Vagina (tissue), 2 donors: ENCODE measurements around the gene BUB1B. TPM values are rescaled to one million over a fixed set of nuclear protein-coding genes. Genes with fewer than 3 reads are reported as not detected.

Source experiments
- DNase-seq, 2 donors: peaks; one replicate each; pipeline ENCODE4 v3.0.0-alpha.2; 2017; ENCODE audit errors: extremely low spot score in 2 of 2
- H3K27ac ChIP-seq: fragments of 200-600 bp; sonication (generic); one replicate; pipeline ENCODE4 v1.5.1; 2019
- H3K27me3 ChIP-seq: fragments of 200-600 bp; sonication (generic); one replicate; pipeline ENCODE4 v1.5.1; 2019
- H3K36me3 ChIP-seq, 2 donors: fragments of 200-600 bp; sonication (generic); one replicate each; pipeline ENCODE4 v1.5.1; 2017 to 2019
- H3K4me1 ChIP-seq: fragments of 200-600 bp; sonication (generic); one replicate; pipeline ENCODE4 v1.5.1; 2019
- H3K4me3 ChIP-seq, 2 donors: fragments of 200-600 bp; sonication (generic); 1 replicate in 1 of 2; 2 replicates in 1 of 2; pipeline ENCODE4 v1.5.1; 2016 to 2019
- H3K9me3 ChIP-seq: fragments of 200-600 bp; sonication (generic); one replicate; pipeline ENCODE4 v1.5.1; 2019
- POLR2A ChIP-seq, 2 donors: fragments of 450-650 bp; IDR thresholded peaks; one replicate each; pipeline ENCODE4 v1.6.1; 2017; ENCODE audit warnings: antibody characterized with exemption in 2 of 2, mild to moderate bottlenecking in 2 of 2, moderate library complexity in 2 of 2
- POLR2AphosphoS5 ChIP-seq, 2 donors: sonication (generic); formaldehyde crosslinking; IDR thresholded peaks; one replicate each; pipeline ENCODE4 v1.9.0; 2017; ENCODE audit warnings: antibody characterized with exemption in 2 of 2, mild to moderate bottlenecking in 2 of 2, low read depth in 1 of 2; ENCODE audit not compliant: insufficient read depth in 1 of 2
- intact Hi-C: fragments of 100-400 bp; cut with DNase I; formaldehyde crosslinking; loops from one replicate; pipeline ENCODE4 v1.15.1; 2023
- total RNA-seq: library from RNA; depleted of rRNA; stranded (reverse); fragments of >200 nt; gene quantifications from one replicate; pipeline ENCODE4 v1.2.3, GENCODE V29; 2016
- TF ChIP-seq, protein P1 (sequence below), 3 experiments: fragments of 450-650 bp in 2 of 3; fragments of 200-600 bp in 1 of 3; sonication (generic) in 1 of 3; IDR thresholded peaks; one replicate each; pipeline ENCODE4 v1.5.1; 2017 to 2019; ENCODE audit warnings: antibody characterized with exemption in 3 of 3, mild to moderate bottlenecking in 2 of 3, moderate library complexity in 2 of 3

BUB1B gene
- total RNA-seq, 1 donor from 2014 or later = 5.6 TPM

DNA sequence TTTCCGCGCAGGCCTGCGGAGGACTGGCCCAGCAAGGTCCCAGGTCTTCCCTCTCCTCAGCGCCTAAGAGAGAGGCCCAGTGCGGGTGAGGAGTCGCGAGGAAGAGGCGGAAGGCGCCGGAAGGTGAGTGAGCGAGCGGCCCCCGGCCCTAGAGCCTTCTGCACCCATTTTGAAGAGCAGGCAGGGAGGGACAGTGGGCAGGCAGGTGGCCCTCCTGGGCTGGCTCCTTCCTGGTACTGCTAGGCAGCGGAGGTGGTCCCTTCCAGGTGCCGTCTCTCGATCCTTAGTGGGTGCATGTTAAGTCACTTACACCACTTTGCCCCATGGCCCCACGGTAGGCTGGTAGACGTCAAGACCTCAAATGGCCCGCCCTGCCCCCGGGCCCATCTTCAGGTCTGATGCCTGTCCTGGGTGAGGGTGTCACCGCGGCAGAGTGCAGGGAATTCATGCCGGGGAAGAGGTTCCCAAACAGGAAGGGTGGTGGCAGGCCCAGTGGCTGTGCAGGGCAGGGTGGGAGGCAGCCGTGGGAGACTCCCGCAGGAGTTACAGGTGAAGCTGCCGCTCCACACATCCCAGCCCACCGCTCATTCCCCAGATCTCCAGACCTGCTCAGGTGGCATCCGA is 92.4 kb downstream of the BUB1B start:
- intact Hi-C loops = no loop called here
- Histone ChIP-seq H3K27me3 (no peaks in the 10 kb centered on the region), H3K27ac (peak overlapping the region; percentile 61), H3K36me3 (no peaks in the 10 kb centered on the region), H3K4me3 (peak overlapping the region; percentile 49 to 57), H3K9me3 (no peaks in the 10 kb centered on the region), H3K4me1 (peaks cover 48% of the 10 kb centered on the region)
- DNase-seq = no peak
- no peak for TF ChIP-seq POLR2A (IDR thresholded peaks at IDR 0.05)
- TF ChIP-seq POLR2AphosphoS5 (IDR thresholded peaks at IDR 0.05; ENCODE audit: insufficient read depth in 1 of 2, low read depth in 1 of 2) = no peak
- TF ChIP-seq, protein P1, sequence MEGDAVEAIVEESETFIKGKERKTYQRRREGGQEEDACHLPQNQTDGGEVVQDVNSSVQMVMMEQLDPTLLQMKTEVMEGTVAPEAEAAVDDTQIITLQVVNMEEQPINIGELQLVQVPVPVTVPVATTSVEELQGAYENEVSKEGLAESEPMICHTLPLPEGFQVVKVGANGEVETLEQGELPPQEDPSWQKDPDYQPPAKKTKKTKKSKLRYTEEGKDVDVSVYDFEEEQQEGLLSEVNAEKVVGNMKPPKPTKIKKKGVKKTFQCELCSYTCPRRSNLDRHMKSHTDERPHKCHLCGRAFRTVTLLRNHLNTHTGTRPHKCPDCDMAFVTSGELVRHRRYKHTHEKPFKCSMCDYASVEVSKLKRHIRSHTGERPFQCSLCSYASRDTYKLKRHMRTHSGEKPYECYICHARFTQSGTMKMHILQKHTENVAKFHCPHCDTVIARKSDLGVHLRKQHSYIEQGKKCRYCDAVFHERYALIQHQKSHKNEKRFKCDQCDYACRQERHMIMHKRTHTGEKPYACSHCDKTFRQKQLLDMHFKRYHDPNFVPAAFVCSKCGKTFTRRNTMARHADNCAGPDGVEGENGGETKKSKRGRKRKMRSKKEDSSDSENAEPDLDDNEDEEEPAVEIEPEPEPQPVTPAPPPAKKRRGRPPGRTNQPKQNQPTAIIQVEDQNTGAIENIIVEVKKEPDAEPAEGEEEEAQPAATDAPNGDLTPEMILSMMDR (IDR thresholded peaks at IDR 0.05) = no peak

DNA sequence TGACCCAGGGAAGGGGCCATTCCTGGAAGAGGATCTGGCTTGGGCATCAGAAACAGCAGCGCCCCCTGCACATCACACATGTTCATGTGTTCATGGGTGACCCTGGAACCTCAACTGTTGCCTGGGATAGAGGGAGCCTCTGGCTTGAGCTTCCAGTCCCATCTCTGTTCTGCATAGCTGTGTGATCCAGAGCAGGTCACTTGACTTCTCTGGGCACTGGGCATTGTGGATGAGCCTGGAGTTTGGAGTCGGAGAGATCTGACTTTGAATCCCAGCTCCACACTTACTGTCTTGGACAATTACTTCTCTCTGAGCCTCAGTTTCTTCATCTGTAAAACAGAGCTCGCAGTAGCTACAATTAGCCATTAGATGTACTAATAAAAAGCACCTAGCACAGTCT is 93.6 kb downstream of the BUB1B start:
- peaks cover 36% of the 10 kb centered on the region for H3K4me1 ChIP-seq
- no peaks in the 10 kb centered on the region for H3K36me3 ChIP-seq

DNA sequence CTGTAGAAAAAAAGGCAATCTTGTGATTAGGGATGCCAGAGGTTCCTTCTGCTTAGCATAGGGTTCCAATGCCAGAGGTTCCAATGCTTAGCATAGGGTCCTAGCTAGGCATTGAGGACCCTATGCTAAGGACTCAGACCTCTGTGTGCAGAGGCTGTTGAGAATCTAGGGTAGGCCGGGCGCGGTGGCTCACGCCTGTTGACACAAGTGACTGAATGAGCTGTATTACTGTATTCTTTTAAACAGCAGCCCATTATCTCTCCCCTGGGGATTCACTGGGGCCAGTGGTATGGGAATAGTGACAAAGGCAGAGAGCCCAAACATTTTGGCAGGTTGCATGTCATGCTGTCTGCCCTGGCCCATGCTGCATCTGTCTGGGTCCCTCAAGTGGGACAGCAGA is 94.2 kb downstream of the BUB1B start:
- intact Hi-C loops = no loop called here
- Histone ChIP-seq H3K4me1 (peaks cover 31% of the 10 kb centered on the region), H3K36me3 (no peaks in the 10 kb centered on the region), H3K27ac (no peak overlapping the region), H3K9me3 (no peaks in the 10 kb centered on the region), H3K4me3 (no peak overlapping the region), H3K27me3 (no peaks in the 10 kb centered on the region)
- TF ChIP-seq, protein P1 (IDR thresholded peaks at IDR 0.05) = no peak
- TF ChIP-seq POLR2A (IDR thresholded peaks at IDR 0.05) (no peak), POLR2AphosphoS5 (IDR thresholded peaks at IDR 0.05; ENCODE audit: insufficient read depth in 1 of 2, low read depth in 1 of 2) (no peak)
- no peak for DNase-seq

More for the DNA sequence above, 93.6 kb downstream of the BUB1B start:
- no peaks in the 10 kb centered on the region for H3K27me3 ChIP-seq
- intact Hi-C loops = no loop called here
- H3K4me3 ChIP-seq = no peak overlapping the region
- DNase-seq = no peak
- no peaks in the 10 kb centered on the region for H3K9me3 ChIP-seq
- H3K27ac ChIP-seq = no peak overlapping the region
- TF ChIP-seq POLR2A (IDR thresholded peaks at IDR 0.05) (no peak), POLR2AphosphoS5 (IDR thresholded peaks at IDR 0.05; ENCODE audit: insufficient read depth in 1 of 2, low read depth in 1 of 2) (no peak)
- TF ChIP-seq, protein P1 (IDR thresholded peaks at IDR 0.05) = no peak

DNA sequence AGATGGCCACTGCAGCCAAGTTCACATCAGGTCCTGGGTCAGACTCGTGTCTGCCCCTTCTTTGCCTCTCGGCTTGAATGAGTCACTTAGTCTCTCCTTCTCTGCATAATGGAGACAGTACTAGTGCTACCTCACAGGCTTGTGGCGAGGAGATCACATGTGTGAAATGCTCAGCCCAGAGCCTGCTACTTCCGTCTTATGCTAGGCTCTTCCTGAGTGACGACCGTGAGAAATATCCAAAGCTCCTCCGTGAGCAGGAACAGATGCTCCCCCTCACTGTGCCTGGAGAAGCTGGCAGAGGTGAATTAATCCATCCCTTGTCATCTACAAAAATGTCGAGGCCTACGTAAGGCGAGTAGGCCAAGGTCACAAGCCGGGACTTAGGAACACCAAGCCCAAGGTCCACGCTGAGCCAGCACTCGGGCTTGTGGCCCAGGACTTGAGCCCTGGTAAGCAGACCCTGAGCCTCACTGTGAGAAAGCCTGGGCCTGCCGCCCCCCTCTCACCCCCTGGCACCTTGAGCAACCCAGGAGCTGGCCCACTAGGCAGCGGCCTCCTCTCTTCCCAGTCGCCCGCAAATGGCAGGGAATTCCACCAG is 95.9 kb downstream of the BUB1B start:
- H3K9me3 ChIP-seq = no peaks in the 10 kb centered on the region
- no peak for DNase-seq
- H3K27me3 ChIP-seq = no peaks in the 10 kb centered on the region
- TF ChIP-seq, protein P1 (IDR thresholded peaks at IDR 0.05) = no peak
- no peak for TF ChIP-seq POLR2A (IDR thresholded peaks at IDR 0.05)
- TF ChIP-seq POLR2AphosphoS5 (IDR thresholded peaks at IDR 0.05; ENCODE audit: insufficient read depth in 1 of 2, low read depth in 1 of 2) = no peak
- peaks cover 21% of the 10 kb centered on the region for H3K4me1 ChIP-seq
- H3K36me3 ChIP-seq = no peaks in the 10 kb centered on the region
- intact Hi-C loops = no loop called here
- no peak overlapping the region for H3K4me3 ChIP-seq
- H3K27ac ChIP-seq = no peak overlapping the region
